SU-DHL-6 (cell line): Measurements from ENCODE around the gene AVEN.

ENCODE experiments used
- CTCF ChIP-seq: fragments of 200-600 bp; sonication (generic); IDR thresholded peaks from one replicate; pipeline ENCODE4 v1.5.1; 2017; ENCODE audit warnings: antibody characterized with exemption, mild to moderate bottlenecking, low read length, moderate library complexity; ENCODE audit not compliant: insufficient read depth, poor library complexity, severe bottlenecking
- EZH2phosphoT487 ChIP-seq: fragments of 200-600 bp; sonication (generic), shearing (Covaris generic); conservative IDR thresholded peaks from 2 replicates; pipeline ENCODE4 v1.6.1; 2018; ENCODE audit warnings: mild to moderate bottlenecking, antibody characterized with exemption, low read length, moderate library complexity, mixed read lengths

DNA sequence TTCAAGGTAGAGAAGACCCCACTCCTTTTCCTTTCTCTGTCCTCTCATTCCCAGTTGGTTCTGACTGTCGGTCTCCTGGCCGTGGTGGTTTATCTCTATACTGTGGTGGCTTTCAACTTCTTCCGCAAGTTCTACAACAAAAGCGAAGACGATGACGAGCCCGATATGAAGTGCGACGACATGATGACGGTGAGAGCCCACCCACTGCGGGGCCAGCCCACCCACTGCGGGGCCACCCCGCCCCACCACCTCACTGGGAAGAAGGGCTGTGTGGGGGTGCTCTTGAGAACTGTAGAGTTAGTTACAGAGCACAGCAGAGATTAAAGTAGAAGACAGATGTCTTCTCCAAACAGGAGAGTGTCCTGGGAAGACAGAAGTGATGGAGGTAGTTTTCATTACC, 181.3 kb downstream of the AVEN start:
- TF ChIP-seq CTCF (no peak), EZH2phosphoT487 (no peak)
